H1 (cell line): ENCODE data around the gene ETV2. TPM values are rescaled to one million over a fixed set of nuclear protein-coding genes. Genes with fewer than 3 reads are reported as not detected.

Experiments
- BACH1 ChIP-seq: IDR thresholded peaks from 2 replicates; pipeline ENCODE4 v1.6.1; 2012; ENCODE audit warnings: low read length, improper control_type of control experiment
- BCL11A ChIP-seq, 2 experiments: IDR thresholded peaks; one replicate each; pipeline ENCODE4 v1.6.1; 2011; ENCODE audit warnings: low read depth in 2 of 2, low read length in 2 of 2, mild to moderate bottlenecking in 2 of 2
- CBX8 ChIP-seq: fragments of 300-800, 300-1000 bp; sonication (generic); IDR thresholded peaks from 2 replicates; pipeline ENCODE4 v1.7.1; 2016; ENCODE audit warnings: low read depth, low read length, borderline replicate concordance
- JUND ChIP-seq: IDR thresholded peaks from 2 replicates; pipeline ENCODE4 v1.6.1; 2011; ENCODE audit warnings: mild to moderate bottlenecking, improper control_type of control experiment, low read length
- NANOG ChIP-seq: IDR thresholded peaks from 2 replicates; pipeline ENCODE4 v1.6.1; 2011; ENCODE audit warnings: low read length, low read depth, mild to moderate bottlenecking, inconsistent platforms; ENCODE audit not compliant: insufficient read depth, poor library complexity, severe bottlenecking
- NRF1 ChIP-seq: IDR thresholded peaks from 2 replicates; pipeline ENCODE4 v1.6.1; 2011; ENCODE audit warnings: mild to moderate bottlenecking, low read depth, low read length, improper control_type of control experiment
- RBBP5 ChIP-seq: IDR thresholded peaks from 2 replicates; pipeline ENCODE4 v1.7.1; 2012; ENCODE audit warnings: low read depth, mild to moderate bottlenecking, inconsistent platforms, low read length, moderate library complexity, borderline replicate concordance
- SAP30 ChIP-seq: fragments of 300-600 bp; sonication (generic); IDR thresholded peaks from 2 replicates; pipeline ENCODE4 v1.7.1; 2012; ENCODE audit warnings: low read length, moderate library complexity, mild to moderate bottlenecking, inconsistent platforms; ENCODE audit not compliant: insufficient read depth, insufficient replicate concordance
- TAF1 ChIP-seq: IDR thresholded peaks from 2 replicates; pipeline ENCODE4 v1.6.1; 2011; ENCODE audit warnings: mild to moderate bottlenecking, low read depth, low read length
- polyA plus RNA-seq, 7 experiments: library from polyadenylated mRNA; depleted of rRNA in 3 of 7; stranded (reverse) in 5 of 7; unstranded in 2 of 7; fragments of >200 nt in 5 of 7; fragments of 200-250 nt in 2 of 7; gene quantifications; 1 replicate in 5 of 7; 2 replicates in 1 of 7; 4 replicates in 1 of 7; pipeline versions ENCODE4 v1.2.1 to v1.2.3, GENCODE V29; 2011 to 2013; ENCODE audit warnings: missing spikeins in 2 of 7, mixed read lengths in 2 of 7
- total RNA-seq: library from RNA; stranded (reverse); fragmentation: NEBNext Ultra II Directional; extraction: Animal tissue kit (Norgen Biotek cat#: 25700); gene quantifications from 2 replicates; pipeline ENCODE4 v1.2.1, GENCODE V29; 2021
- TF ChIP-seq, protein P1 (sequence below): fragments of 300-600 bp; sonication (generic); IDR thresholded peaks from 2 replicates; pipeline ENCODE4 v1.7.1; 2012; ENCODE audit warnings: low read length, moderate library complexity, mild to moderate bottlenecking, inconsistent platforms; ENCODE audit not compliant: insufficient replicate concordance

ETV2 gene
- total and polyA plus RNA-seq, 2 of the 8 experiments (the other 6 are each of a cell fraction or from before 2014, with no cell fraction given) = 0.88 to 1.3 TPM

DNA sequence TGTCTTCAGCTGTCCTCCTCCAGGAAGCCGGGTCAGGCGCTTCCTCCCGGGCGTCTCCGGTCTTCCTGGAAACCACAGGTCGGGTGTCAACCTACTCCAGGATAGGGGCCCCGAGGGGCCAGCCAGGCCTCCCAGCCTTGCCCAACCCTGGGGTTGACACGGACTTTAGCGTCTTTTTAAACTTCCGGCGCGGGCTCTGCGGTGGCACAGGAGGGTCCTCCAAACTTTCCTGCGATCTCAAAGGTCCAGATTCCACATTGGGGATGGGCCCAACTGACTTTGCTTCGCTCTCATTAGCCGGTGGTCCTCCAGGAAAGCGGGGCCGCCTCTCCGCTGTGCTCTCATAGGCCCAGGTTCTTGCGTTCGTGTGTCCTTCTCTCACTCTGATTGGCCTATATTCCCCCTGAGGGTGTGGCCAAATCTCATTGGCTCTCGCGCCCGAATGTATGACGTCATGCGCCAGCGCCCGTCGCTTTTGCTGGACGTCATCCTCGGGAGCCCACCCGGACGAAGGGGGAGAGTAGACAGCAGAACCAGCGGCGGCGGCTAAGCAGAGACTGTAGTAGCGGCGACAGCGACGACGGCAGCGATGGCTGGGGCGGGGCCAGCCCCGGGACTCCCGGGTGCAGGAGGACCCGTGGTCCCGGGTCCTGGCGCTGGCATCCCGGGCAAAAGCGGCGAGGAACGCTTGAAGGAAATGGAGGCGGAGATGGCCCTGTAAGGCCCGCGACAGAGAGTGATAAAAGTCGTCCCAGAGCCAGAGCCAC lies 12.8 kb upstream of the ETV2 start, which contains the start of gene RBM42 (continued):
- TF ChIP-seq, protein P1, sequence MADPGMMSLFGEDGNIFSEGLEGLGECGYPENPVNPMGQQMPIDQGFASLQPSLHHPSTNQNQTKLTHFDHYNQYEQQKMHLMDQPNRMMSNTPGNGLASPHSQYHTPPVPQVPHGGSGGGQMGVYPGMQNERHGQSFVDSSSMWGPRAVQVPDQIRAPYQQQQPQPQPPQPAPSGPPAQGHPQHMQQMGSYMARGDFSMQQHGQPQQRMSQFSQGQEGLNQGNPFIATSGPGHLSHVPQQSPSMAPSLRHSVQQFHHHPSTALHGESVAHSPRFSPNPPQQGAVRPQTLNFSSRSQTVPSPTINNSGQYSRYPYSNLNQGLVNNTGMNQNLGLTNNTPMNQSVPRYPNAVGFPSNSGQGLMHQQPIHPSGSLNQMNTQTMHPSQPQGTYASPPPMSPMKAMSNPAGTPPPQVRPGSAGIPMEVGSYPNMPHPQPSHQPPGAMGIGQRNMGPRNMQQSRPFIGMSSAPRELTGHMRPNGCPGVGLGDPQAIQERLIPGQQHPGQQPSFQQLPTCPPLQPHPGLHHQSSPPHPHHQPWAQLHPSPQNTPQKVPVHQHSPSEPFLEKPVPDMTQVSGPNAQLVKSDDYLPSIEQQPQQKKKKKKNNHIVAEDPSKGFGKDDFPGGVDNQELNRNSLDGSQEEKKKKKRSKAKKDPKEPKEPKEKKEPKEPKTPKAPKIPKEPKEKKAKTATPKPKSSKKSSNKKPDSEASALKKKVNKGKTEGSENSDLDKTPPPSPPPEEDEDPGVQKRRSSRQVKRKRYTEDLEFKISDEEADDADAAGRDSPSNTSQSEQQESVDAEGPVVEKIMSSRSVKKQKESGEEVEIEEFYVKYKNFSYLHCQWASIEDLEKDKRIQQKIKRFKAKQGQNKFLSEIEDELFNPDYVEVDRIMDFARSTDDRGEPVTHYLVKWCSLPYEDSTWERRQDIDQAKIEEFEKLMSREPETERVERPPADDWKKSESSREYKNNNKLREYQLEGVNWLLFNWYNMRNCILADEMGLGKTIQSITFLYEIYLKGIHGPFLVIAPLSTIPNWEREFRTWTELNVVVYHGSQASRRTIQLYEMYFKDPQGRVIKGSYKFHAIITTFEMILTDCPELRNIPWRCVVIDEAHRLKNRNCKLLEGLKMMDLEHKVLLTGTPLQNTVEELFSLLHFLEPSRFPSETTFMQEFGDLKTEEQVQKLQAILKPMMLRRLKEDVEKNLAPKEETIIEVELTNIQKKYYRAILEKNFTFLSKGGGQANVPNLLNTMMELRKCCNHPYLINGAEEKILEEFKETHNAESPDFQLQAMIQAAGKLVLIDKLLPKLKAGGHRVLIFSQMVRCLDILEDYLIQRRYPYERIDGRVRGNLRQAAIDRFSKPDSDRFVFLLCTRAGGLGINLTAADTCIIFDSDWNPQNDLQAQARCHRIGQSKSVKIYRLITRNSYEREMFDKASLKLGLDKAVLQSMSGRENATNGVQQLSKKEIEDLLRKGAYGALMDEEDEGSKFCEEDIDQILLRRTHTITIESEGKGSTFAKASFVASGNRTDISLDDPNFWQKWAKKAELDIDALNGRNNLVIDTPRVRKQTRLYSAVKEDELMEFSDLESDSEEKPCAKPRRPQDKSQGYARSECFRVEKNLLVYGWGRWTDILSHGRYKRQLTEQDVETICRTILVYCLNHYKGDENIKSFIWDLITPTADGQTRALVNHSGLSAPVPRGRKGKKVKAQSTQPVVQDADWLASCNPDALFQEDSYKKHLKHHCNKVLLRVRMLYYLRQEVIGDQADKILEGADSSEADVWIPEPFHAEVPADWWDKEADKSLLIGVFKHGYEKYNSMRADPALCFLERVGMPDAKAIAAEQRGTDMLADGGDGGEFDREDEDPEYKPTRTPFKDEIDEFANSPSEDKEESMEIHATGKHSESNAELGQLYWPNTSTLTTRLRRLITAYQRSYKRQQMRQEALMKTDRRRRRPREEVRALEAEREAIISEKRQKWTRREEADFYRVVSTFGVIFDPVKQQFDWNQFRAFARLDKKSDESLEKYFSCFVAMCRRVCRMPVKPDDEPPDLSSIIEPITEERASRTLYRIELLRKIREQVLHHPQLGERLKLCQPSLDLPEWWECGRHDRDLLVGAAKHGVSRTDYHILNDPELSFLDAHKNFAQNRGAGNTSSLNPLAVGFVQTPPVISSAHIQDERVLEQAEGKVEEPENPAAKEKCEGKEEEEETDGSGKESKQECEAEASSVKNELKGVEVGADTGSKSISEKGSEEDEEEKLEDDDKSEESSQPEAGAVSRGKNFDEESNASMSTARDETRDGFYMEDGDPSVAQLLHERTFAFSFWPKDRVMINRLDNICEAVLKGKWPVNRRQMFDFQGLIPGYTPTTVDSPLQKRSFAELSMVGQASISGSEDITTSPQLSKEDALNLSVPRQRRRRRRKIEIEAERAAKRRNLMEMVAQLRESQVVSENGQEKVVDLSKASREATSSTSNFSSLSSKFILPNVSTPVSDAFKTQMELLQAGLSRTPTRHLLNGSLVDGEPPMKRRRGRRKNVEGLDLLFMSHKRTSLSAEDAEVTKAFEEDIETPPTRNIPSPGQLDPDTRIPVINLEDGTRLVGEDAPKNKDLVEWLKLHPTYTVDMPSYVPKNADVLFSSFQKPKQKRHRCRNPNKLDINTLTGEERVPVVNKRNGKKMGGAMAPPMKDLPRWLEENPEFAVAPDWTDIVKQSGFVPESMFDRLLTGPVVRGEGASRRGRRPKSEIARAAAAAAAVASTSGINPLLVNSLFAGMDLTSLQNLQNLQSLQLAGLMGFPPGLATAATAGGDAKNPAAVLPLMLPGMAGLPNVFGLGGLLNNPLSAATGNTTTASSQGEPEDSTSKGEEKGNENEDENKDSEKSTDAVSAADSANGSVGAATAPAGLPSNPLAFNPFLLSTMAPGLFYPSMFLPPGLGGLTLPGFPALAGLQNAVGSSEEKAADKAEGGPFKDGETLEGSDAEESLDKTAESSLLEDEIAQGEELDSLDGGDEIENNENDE = no peak
- peak; percentile 20 for TF ChIP-seq SAP30
- TF ChIP-seq RBBP5 = peak; percentile 58; the same call in 1 of the 2 replicates
- TF ChIP-seq NRF1 = no peak
- no peak for TF ChIP-seq BCL11A (IDR thresholded peaks at IDR 0.05; ENCODE audit: low read depth in 2 of 2, low read length in 2 of 2)
- no peak for TF ChIP-seq CBX8
- peak; percentile 80; the same call in 1 of the 2 replicates for TF ChIP-seq TAF1
- TF ChIP-seq BACH1 = no peak
- TF ChIP-seq JUND = peak; percentile 100
- TF ChIP-seq NANOG = no peak
